BLaER1 (cell line): ENCODE results near the gene NIP7.

ENCODE experiments used
- H3K27ac ChIP-seq: shearing (Covaris generic); formaldehyde crosslinking; 2 replicates; pipeline ENCODE4 v1.8.1; 2022
- H3K27me3 ChIP-seq: shearing (Covaris generic); formaldehyde crosslinking; 2 replicates; pipeline ENCODE4 v1.8.1; 2022
- H3K36me3 ChIP-seq: shearing (Covaris generic); formaldehyde crosslinking; 2 replicates; pipeline ENCODE4 v1.8.1; 2022
- H3K4me1 ChIP-seq: shearing (Covaris generic); formaldehyde crosslinking; 2 replicates; pipeline ENCODE4 v1.8.1; 2022
- H3K4me2 ChIP-seq: shearing (Covaris generic); formaldehyde crosslinking; 2 replicates; pipeline ENCODE4 v1.8.1; 2022
- H3K4me3 ChIP-seq: shearing (Covaris generic); formaldehyde crosslinking; 2 replicates; pipeline ENCODE4 v1.8.1; 2022
- H3K9ac ChIP-seq: shearing (Covaris generic); formaldehyde crosslinking; 2 replicates; pipeline ENCODE4 v1.8.1; 2022
- H3K9me3 ChIP-seq: shearing (Covaris generic); formaldehyde crosslinking; 2 replicates; pipeline ENCODE4 v1.8.1; 2022
- H4K20me1 ChIP-seq: shearing (Covaris generic); formaldehyde crosslinking; 2 replicates; pipeline ENCODE4 v1.8.1; 2022
- Cebpa-rat ChIP-seq: shearing (Covaris generic); IDR thresholded peaks from 2 replicates; pipeline ENCODE4 v1.8.1; 2022

The NIP7 gene

DNA sequence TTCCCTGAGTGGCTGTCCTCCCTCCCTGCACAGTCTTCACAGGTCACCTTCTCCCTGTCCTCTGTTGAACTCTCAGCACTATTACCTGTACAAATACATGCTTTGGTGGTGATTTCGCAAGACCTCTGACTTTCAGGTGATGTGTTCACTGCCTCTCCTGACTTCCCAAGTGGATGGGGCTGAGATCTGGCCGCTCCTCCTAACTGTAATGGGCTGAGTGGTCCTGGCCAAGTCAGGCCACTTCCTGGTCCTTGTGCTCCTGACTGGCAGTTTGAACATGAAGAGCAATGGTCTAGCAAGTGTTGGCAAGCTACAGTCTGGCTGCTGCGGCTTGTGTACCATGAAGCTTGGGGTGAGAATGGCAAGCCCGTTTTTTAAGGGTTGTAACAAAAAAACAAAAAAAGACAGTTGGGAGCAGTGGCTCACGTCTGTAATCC lies 23.7 kb downstream of the NIP7 start:
- Histone ChIP-seq H3K4me3 (no peak overlapping the region), H3K4me1 (peaks cover 85% of the 10 kb centered on the region), H3K9me3 (no peaks in the 10 kb centered on the region), H3K4me2 (peak overlapping the region; percentile 66), H3K9ac (no peak overlapping the region), H3K27me3 (no peaks in the 10 kb centered on the region), H3K36me3 (peaks cover 70% of the 10 kb centered on the region), H4K20me1 (no peaks in the 10 kb centered on the region), H3K27ac (peak overlapping the region; percentile 64)
- TF ChIP-seq Cebpa-rat = peak; percentile 75

- no peaks in the 10 kb centered on the region for H4K20me1 ChIP-seq
Measured at GRCh38 chr16:69364088-69364487, 24.5 kb downstream of the NIP7 start.

DNA sequence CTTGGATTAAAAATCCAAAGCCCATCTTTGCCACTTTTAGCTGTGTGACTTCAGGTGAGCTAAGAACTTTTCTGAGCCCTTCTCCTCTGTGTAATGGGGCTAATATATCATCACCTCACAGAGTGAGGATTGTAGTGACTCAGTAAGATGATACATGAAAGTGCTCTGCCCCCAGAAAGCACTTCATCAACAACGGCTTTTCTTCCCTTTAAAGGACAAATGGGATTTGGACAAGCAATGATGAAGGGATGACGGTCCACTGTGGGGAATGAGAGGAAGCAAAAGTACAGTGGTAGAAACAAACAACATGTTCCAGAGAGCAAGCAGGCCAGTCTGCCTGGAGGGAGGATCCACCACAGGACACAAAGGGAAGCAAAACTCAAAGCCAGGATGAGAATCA lies 26.3 kb downstream of the NIP7 start:
- H3K36me3 ChIP-seq = peaks cover 83% of the 10 kb centered on the region
- no peaks in the 10 kb centered on the region for H4K20me1 ChIP-seq
- H3K27ac ChIP-seq = peak overlapping the region; percentile 13; the same call in 1 of the 2 replicates
- peaks cover 6% of the 10 kb centered on the region; the same call in 1 of the 2 replicates for H3K9me3 ChIP-seq
- TF ChIP-seq Cebpa-rat = no peak
- no peak overlapping the region for H3K4me2 ChIP-seq
- no peaks in the 10 kb centered on the region for H3K27me3 ChIP-seq
- H3K4me1 ChIP-seq = peaks cover 99% of the 10 kb centered on the region
- no peak overlapping the region; the same call in 1 of the 2 replicates for H3K9ac ChIP-seq
- H3K4me3 ChIP-seq = no peak overlapping the region

More at GRCh38 chr16:69364088-69364487, 24.5 kb downstream of the NIP7 start:
- TF ChIP-seq Cebpa-rat = no peak
- no peak overlapping the region for H3K4me3 ChIP-seq
- H3K27ac ChIP-seq = peak overlapping the region; percentile 64
- H3K27me3 ChIP-seq = no peaks in the 10 kb centered on the region
- no peak overlapping the region for H3K4me2 ChIP-seq
- peaks cover 93% of the 10 kb centered on the region for H3K4me1 ChIP-seq
- H3K9ac ChIP-seq = no peak overlapping the region
- no peaks in the 10 kb centered on the region for H3K9me3 ChIP-seq
- peaks cover 78% of the 10 kb centered on the region for H3K36me3 ChIP-seq

DNA sequence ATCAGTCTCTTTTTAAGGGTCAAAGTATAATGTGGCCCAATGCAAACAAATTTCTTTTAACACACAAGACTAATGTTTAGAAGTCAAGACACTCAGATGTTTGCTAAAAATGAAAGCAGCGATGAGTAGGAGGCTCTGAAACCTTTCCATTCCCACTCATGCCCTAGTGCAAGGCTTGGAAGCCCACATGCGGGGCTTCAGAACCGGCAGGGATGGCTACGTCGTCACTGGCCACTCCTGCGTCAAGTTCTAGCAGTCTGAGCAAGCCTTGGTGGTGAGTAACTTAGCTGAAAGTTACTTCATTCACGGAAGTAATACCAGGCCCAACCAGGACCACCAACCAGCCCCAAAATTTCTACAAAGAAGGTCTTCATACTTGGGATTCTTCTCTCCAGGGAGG lies 26.9 kb downstream of the NIP7 start:
- no peak for TF ChIP-seq Cebpa-rat
- Histone ChIP-seq H3K4me3 (no peak overlapping the region), H3K27me3 (no peaks in the 10 kb centered on the region), H3K4me1 (peaks cover 99% of the 10 kb centered on the region), H3K36me3 (peaks cover 84% of the 10 kb centered on the region), H3K9me3 (peaks cover 6% of the 10 kb centered on the region; the same call in 1 of the 2 replicates), H3K4me2 (no peak overlapping the region), H3K27ac (peak overlapping the region; percentile 13; the same call in 1 of the 2 replicates), H3K9ac (no peak overlapping the region; the same call in 1 of the 2 replicates), H4K20me1 (no peaks in the 10 kb centered on the region)

GRCh38 chr16:69367980-69368379 lies 28.4 kb downstream of the NIP7 start:
- TF ChIP-seq Cebpa-rat = no peak
- H3K4me1 ChIP-seq = peaks cover 97% of the 10 kb centered on the region
- peak overlapping the region; percentile 92 for H3K27ac ChIP-seq
- peak overlapping the region; percentile 78 for H3K4me2 ChIP-seq
- H3K9me3 ChIP-seq = peaks cover 6% of the 10 kb centered on the region; the same call in 1 of the 2 replicates
- H3K9ac ChIP-seq = peak overlapping the region; percentile 15; the same call in 1 of the 2 replicates
- H3K4me3 ChIP-seq = no peak overlapping the region
- H4K20me1 ChIP-seq = no peaks in the 10 kb centered on the region
- H3K27me3 ChIP-seq = no peaks in the 10 kb centered on the region
- H3K36me3 ChIP-seq = peaks cover 84% of the 10 kb centered on the region

DNA sequence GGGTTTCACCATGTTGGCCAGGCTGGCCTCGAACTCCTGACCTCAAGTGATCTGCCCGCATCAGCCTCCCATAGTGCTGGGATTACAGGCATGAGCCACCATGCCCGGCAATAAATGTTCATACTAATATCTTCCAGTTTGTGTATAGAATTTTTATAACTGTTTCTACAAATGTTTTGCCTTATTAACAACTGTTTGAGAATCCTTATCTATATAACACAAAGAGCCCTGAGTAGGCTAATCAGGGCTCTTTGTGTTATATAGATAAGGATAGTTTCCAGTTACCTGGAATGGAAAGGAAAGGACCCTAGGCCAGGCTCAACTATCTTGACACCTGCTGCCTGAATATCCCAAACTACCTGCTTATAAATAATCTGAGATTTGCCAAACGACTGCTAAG lies 29.3 kb downstream of the NIP7 start:
- Histone ChIP-seq H3K9ac (0 out of 2 replicates have a peak overlapping the region, but pooled peaks have one; percentile 15), H3K36me3 (peaks cover 76% of the 10 kb centered on the region), H3K4me3 (no peak overlapping the region), H3K27me3 (no peaks in the 10 kb centered on the region), H3K9me3 (peaks cover 6% of the 10 kb centered on the region; the same call in 1 of the 2 replicates), H3K4me1 (peaks cover 97% of the 10 kb centered on the region), H3K4me2 (peak overlapping the region; percentile 78), H4K20me1 (no peaks in the 10 kb centered on the region), H3K27ac (peak overlapping the region; percentile 92)
- no peak for TF ChIP-seq Cebpa-rat

DNA sequence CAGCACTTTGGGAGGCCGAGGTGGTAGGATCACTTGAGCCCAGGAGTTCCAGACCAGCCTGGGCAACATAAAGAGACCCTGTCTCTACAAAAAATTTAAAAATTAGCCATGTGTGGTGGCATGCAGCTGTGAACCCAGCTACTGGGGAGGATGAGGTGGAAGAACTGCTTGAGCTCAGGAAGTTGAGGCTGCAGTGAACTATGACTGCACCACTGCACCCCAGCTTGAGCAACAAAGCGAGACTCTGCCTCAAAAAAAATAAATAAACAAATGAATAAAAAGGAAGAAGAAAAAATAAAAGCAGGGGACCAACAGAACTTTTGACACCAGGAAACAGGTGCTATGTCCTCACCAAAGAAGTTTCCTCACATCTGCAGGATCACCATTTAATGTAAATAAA lies 32.0 kb downstream of the NIP7 start:
- H3K9ac ChIP-seq = peak overlapping the region; percentile 74; the same call in 1 of the 2 replicates
- H3K4me2 ChIP-seq = peak overlapping the region; percentile 78
- H3K36me3 ChIP-seq = peaks cover 74% of the 10 kb centered on the region
- H3K4me1 ChIP-seq = peaks cover 84% of the 10 kb centered on the region
- peak overlapping the region; percentile 92 for H3K27ac ChIP-seq
- H3K9me3 ChIP-seq = peaks cover 22% of the 10 kb centered on the region
- H3K27me3 ChIP-seq = no peaks in the 10 kb centered on the region
- peak overlapping the region; percentile 1; the same call in 1 of the 2 replicates for H3K4me3 ChIP-seq
- no peaks in the 10 kb centered on the region for H4K20me1 ChIP-seq
- peak; percentile 65; the same call in 1 of the 2 replicates for TF ChIP-seq Cebpa-rat

DNA sequence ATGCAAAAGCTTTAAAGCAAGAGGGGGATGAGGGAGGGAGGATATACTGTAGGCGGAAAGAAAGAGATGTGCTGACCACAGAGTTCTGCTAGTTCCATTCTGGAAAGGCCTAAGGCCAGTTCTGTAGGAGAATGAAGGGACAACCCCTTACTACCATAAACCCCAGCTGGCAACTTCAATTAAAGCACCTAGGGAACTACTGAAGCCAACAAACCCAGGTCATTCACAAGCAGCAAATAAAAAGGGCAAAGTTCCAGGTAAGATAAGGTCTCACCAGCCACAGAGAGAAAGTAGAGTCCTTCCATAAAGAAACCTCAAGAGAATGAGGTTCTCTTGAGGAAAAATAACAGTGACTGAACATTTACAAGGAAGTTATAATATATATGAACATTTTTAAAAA lies 33.4 kb downstream of the NIP7 start:
- no peak for TF ChIP-seq Cebpa-rat
- Histone ChIP-seq H3K4me3 (no peak overlapping the region), H3K27me3 (no peaks in the 10 kb centered on the region), H3K27ac (peak overlapping the region; percentile 92), H3K4me2 (peak overlapping the region; percentile 78), H3K9me3 (peaks cover 28% of the 10 kb centered on the region), H3K36me3 (peaks cover 74% of the 10 kb centered on the region), H3K9ac (peak overlapping the region; percentile 65), H4K20me1 (no peaks in the 10 kb centered on the region), H3K4me1 (peaks cover 70% of the 10 kb centered on the region)

- TF ChIP-seq Cebpa-rat = no peak
- H3K4me2 ChIP-seq = no peak overlapping the region
- H3K9me3 ChIP-seq = peaks cover 22% of the 10 kb centered on the region
- no peak overlapping the region for H3K9ac ChIP-seq
- H3K4me1 ChIP-seq = peaks cover 43% of the 10 kb centered on the region
- H3K4me3 ChIP-seq = no peak overlapping the region
- H3K27ac ChIP-seq = no peak overlapping the region
- peaks cover 74% of the 10 kb centered on the region for H3K36me3 ChIP-seq
- H4K20me1 ChIP-seq = no peaks in the 10 kb centered on the region
- H3K27me3 ChIP-seq = no peaks in the 10 kb centered on the region
Measured at GRCh38 chr16:69376393-69377059, 37.0 kb downstream of the NIP7 start.

DNA sequence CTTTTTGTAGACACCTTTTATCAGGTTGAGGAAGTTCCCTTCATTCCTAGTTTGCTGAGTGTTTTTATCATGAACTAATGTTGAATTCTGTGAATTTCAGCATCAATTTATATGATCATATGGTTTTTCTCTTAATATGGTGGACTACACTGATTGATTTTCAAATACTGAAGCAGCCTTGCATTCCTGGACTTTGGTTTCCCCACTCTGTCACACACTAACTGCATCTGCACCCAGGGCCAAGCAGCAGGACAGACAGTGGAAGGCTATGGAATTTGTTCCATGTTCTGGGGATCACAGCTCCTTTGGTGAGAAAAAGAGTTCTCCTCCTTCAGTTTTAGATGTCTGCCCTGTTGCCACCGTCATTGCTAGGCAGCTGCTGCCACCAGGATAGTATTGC lies 38.5 kb downstream of the NIP7 start:
- peak overlapping the region; percentile 21; the same call in 1 of the 2 replicates for H3K27ac ChIP-seq
- H3K27me3 ChIP-seq = no peaks in the 10 kb centered on the region
- peaks cover 22% of the 10 kb centered on the region for H3K9me3 ChIP-seq
- H3K9ac ChIP-seq = no peak overlapping the region
- no peak for TF ChIP-seq Cebpa-rat
- no peak overlapping the region for H3K4me2 ChIP-seq
- H3K4me1 ChIP-seq = peaks cover 45% of the 10 kb centered on the region
- H3K36me3 ChIP-seq = peaks cover 90% of the 10 kb centered on the region
- no peak overlapping the region for H3K4me3 ChIP-seq
- no peaks in the 10 kb centered on the region for H4K20me1 ChIP-seq
